Measurements from ENCODE around the gene P3H1. TPM values are rescaled to one million over a fixed set of nuclear protein-coding genes. Genes with fewer than 3 reads are reported as not detected.

P3H1 gene
- total RNA-seq, 4 donors from 2014 or later, result 5.5 to 12.4 (median 7.2) TPM

DNA sequence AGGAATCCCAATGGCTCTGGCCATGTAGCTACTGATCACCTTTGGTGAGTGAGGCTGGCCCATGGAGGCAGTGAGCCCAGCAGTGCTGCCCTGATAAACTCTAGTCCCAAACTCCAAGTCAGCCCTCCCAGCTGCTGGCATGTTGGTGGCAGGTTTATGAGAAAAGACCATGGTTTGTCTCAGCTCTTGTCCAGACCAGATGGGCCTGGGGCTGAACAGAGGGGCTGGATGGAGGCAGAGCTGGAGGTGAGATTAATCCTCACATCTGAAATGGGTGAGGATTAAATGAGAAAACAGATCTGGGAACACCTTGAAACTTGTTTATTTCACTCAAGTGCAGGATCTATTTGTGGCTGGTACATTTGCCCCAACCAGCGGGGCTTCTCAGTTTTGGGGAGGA lies 21.2 kb upstream of the P3H1 start:
- Histone ChIP-seq H3K27me3 (peaks cover 0 to 12% (median 0%) of the 10 kb centered on the region in 4 donors), H3K4me3 (no peak overlapping the region), H3K27ac (no peak overlapping the region), H3K4me1 (peaks cover 10 to 21% (median 12%) of the 10 kb centered on the region in 3 donors), H3K9me3 (no peaks in the 10 kb centered on the region), H3K36me3 (peaks cover 0 to 4% (median 0%) of the 10 kb centered on the region in 3 donors)
- DNase-seq, result no peak
- no peak for TF ChIP-seq POLR2A (IDR thresholded peaks at IDR 0.05)
- TF ChIP-seq, protein P1, sequence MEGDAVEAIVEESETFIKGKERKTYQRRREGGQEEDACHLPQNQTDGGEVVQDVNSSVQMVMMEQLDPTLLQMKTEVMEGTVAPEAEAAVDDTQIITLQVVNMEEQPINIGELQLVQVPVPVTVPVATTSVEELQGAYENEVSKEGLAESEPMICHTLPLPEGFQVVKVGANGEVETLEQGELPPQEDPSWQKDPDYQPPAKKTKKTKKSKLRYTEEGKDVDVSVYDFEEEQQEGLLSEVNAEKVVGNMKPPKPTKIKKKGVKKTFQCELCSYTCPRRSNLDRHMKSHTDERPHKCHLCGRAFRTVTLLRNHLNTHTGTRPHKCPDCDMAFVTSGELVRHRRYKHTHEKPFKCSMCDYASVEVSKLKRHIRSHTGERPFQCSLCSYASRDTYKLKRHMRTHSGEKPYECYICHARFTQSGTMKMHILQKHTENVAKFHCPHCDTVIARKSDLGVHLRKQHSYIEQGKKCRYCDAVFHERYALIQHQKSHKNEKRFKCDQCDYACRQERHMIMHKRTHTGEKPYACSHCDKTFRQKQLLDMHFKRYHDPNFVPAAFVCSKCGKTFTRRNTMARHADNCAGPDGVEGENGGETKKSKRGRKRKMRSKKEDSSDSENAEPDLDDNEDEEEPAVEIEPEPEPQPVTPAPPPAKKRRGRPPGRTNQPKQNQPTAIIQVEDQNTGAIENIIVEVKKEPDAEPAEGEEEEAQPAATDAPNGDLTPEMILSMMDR (IDR thresholded peaks at IDR 0.05), result no peak
- 100% methylated on average over 1 of the region's 1 CpG for WGBS, 2 donors
- intact Hi-C loops (cut with DNase I), result no loop called here

DNA sequence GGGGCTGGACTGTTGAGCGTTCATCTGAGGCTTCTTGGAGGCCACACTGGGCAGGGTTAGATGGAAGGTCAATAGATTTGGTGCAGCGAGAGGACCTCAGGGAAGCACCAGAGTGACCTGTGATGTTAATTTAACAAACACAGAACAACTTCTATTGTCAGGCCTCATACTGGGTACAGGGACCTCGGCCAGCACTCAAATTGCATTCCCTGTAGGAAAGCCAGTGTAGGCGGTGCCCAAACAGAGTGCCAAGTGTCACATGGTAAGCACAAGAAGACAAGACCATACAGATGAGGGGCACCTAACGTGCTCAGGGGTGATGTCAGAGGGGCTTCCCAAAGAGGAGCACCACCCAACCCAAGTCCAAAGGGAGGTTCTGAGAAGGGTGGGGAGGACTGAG lies 19.3 kb upstream of the P3H1 start:
- DNase-seq, result no peak
- Histone ChIP-seq H3K27ac (no peak overlapping the region), H3K36me3 (peaks cover 0 to 20% (median 0%) of the 10 kb centered on the region in 3 donors), H3K9me3 (no peaks in the 10 kb centered on the region), H3K4me1 (peaks cover 10 to 21% (median 12%) of the 10 kb centered on the region in 3 donors), H3K27me3 (peaks cover 0 to 12% (median 0%) of the 10 kb centered on the region in 4 donors), H3K4me3 (no peak overlapping the region)
- WGBS, 2 donors, result 77 to 91% methylated on average over 5 of the region's 5 CpGs
- intact Hi-C loops (cut with DNase I), result no loop called here
- no peak for TF ChIP-seq POLR2A (IDR thresholded peaks at IDR 0.05)
- TF ChIP-seq, protein P1 (IDR thresholded peaks at IDR 0.05), result no peak

DNA sequence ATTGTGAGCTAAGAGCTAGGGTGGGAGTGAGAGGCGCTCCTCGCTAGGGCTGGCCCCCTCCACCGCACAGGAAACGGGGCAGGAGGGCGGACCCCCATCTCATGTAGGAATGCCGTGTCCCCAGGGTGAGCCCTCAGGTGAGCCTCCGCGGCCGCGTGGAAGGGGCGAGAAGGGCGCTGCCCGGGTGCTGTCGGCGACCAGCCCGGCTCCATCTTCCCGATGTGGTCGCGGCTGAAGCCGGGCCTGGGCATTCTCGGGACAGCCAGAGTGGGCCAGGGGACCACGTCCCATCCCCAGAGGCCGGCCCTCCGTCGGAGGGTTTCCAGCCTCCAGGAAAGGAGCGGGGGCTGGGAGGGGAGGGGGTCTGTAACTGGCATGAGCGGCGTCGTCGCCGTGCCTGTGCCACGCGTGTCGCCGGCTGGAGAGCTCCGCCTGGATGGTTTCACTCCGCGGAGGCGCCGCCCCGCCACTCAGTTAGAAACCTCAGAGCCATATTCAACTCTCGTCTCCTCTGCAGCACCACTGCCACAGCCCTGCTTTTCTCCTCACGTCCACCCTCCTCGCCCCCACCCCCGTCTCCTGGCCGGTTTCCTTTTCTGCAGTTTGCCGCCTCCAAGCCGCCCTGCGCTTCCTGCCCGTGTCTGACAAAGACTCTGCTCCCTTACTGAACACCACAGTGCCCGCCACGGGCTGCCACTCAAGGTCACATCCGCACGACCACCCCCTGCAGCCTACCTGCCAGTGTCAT lies 18.3 kb upstream of the P3H1 start, which contains the start of gene TMEM269:
TMEM269 (plus strand) TSS at position 46 of the 748 bp plus-strand sequence. CDS start 4,903 bp downstream, outside the sequence.
- 3 to 16% methylated on average over 17 to 27 of the region's 54 CpGs for WGBS, 2 donors

DNA sequence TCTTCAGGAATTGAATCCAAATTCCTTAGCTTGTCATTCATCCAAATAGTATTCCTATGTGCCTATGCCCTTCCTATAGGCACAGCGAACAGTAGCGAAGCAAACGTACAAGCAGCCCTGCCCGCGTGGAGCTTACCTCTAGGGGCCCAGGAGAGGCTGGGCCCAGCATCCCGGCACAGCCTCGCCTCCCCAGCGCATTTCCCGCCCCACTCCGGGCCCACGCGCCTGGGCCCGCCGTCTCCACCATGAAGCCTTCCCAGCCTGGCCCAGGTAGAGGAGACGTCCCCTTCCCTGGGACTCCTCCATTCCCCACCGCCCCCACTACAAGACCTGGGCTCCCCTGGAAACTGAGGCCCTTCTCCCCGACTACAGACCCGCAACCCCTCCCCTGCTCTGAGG lies 17.7 kb upstream of the P3H1 start:
- H3K9me3 ChIP-seq, result no peaks in the 10 kb centered on the region
- H3K4me3 ChIP-seq, result peak overlapping the region in 3 of 4 donors; percentile 34 to 65 (median 44)
- H3K36me3 ChIP-seq, result peaks cover 0 to 36% (median 0%) of the 10 kb centered on the region in 3 donors
- 85 to 94% methylated on average over 10 to 13 of the region's 18 CpGs for WGBS, 2 donors
- peaks cover 10 to 21% (median 12%) of the 10 kb centered on the region in 3 donors for H3K4me1 ChIP-seq
- TF ChIP-seq, protein P1 (IDR thresholded peaks at IDR 0.05), result no peak
- no peak for TF ChIP-seq POLR2A (IDR thresholded peaks at IDR 0.05)
- H3K27me3 ChIP-seq, result peaks cover 0 to 12% (median 0%) of the 10 kb centered on the region in 4 donors
- DNase-seq, result no peak
- no peak overlapping the region for H3K27ac ChIP-seq
- intact Hi-C loops (cut with DNase I), result no loop called here

More for the DNA sequence above, 18.3 kb upstream of the P3H1 start, which contains the start of gene TMEM269:
- no peak for DNase-seq
- Histone ChIP-seq H3K4me1 (peaks cover 10 to 21% (median 12%) of the 10 kb centered on the region in 3 donors), H3K4me3 (peak within 1 kb of the TSS; percentile 21 to 65 (median 39)), H3K36me3 (peaks cover 0 to 30% (median 0%) of the 10 kb centered on the region in 3 donors), H3K9me3 (no peaks in the 10 kb centered on the region), H3K27me3 (peaks cover 0 to 12% (median 0%) of the 10 kb centered on the region in 4 donors), H3K27ac (peak within 1 kb of the TSS in 1 of 4 donors; percentile 32)
- TF ChIP-seq, protein P1 (IDR thresholded peaks at IDR 0.05), result no peak
- TF ChIP-seq POLR2A (IDR thresholded peaks at IDR 0.05), result no peak
- intact Hi-C loops (cut with DNase I), result no loop called here

DNA sequence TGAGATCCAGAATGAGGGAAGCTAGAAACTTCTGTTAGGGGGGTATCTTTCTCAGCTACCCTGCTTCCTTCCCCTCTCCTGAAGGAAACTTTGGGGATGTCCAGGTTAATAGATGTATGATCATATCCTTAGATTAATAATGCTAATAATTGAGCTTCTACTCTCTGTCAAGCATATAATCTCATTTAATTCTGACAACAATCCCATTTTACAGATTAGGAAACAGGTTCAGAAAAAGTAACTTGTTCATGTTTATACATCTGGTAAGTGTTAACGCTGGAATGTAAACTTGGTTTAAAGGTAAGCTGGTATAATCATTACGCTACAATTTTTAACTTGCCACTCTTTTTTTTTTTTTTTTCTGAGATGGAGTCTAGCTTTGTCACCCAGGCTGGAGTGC lies 16.3 kb upstream of the P3H1 start:
- Histone ChIP-seq H3K27ac (no peak overlapping the region), H3K9me3 (no peaks in the 10 kb centered on the region), H3K36me3 (peaks cover 0 to 49% (median 0%) of the 10 kb centered on the region in 3 donors), H3K4me3 (no peak overlapping the region), H3K4me1 (peaks cover 10 to 21% (median 12%) of the 10 kb centered on the region in 3 donors), H3K27me3 (peaks cover 0 to 12% (median 0%) of the 10 kb centered on the region in 4 donors)
- 93 to 98% methylated on average over 2 of the region's 2 CpGs for WGBS, 2 donors
- TF ChIP-seq, protein P1 (IDR thresholded peaks at IDR 0.05), result no peak
- TF ChIP-seq POLR2A (IDR thresholded peaks at IDR 0.05), result no peak
- intact Hi-C loops (cut with DNase I), result no loop called here
- DNase-seq, result no peak

Data from esophagus squamous epithelium (tissue), 5 donors.